Stomach (tissue), 4 donors: Measurements from ENCODE around the gene ALDH1L2.

Experiments
- CTCF ChIP-seq, 7 experiments: fragments of 450-650 bp in 4 of 7; fragments of 200-600 bp in 3 of 7; sonication (generic) in 3 of 7; IDR thresholded peaks; one replicate each; pipeline ENCODE4 v1.5.1; 2016 to 2019; ENCODE audit warnings: antibody characterized with exemption in 7 of 7, control low read depth in 2 of 7, mild to moderate bottlenecking in 1 of 7
- EP300 ChIP-seq: sonication (generic); formaldehyde crosslinking; IDR thresholded peaks from one replicate; pipeline ENCODE4 v1.6.1; 2017; ENCODE audit warnings: antibody characterized with exemption
- POLR2A ChIP-seq, 4 donors: fragments of 450-650 bp; IDR thresholded peaks; one replicate each; pipeline ENCODE4 v1.6.1; 2016; ENCODE audit warnings: antibody characterized with exemption in 4 of 4, control low read depth in 2 of 4, mild to moderate bottlenecking in 1 of 4, moderate library complexity in 1 of 4

DNA sequence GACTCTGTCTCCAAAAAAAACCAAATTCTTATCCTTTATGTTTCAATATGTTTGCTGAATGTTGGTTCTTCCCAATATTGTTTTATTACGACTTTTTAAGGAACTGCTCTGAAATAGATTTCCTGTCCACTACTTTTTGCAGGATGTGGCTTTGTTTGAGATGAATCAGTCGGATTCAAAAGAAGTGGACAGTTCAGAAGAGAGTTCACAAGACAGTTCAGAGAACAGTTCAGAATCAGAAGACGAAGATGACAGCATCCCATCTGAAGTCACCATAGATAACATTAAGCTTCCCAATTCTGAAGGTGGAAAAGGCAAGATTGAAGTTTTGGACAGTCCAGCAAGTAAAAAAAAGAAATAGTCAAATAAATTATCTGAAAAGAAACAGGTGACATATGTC is 89.9 kb downstream of the ALDH1L2 start:
- no peak for TF ChIP-seq CTCF (IDR thresholded peaks at IDR 0.05)
- TF ChIP-seq POLR2A (IDR thresholded peaks at IDR 0.05) = no peak
- no peak for TF ChIP-seq EP300
